HFFc6 (cell line): ENCODE measurements around the gene GNAO1. TPM values are rescaled to one million over a fixed set of nuclear protein-coding genes. Genes with fewer than 3 reads are reported as not detected.

Experiments used
- DNase-seq: peaks from one replicate; pipeline ENCODE4 v3.0.0-alpha.2; 2018
- H3K27ac Mint-ChIP-seq: 2 replicates; pipeline ENCODE4 v1.8.0; 2020; ENCODE audit warnings: mild to moderate bottlenecking, mixed read lengths
- H3K27me3 Mint-ChIP-seq: 2 replicates; pipeline ENCODE4 v1.8.0; 2021; ENCODE audit warnings: mild to moderate bottlenecking, moderate library complexity, mixed read lengths; ENCODE audit not compliant: insufficient read depth
- H3K36me3 Mint-ChIP-seq: 2 replicates; pipeline ENCODE4 v1.8.0; 2021; ENCODE audit warnings: low read depth, mixed read lengths
- H3K4me1 Mint-ChIP-seq: 2 replicates; pipeline ENCODE4 v1.8.0; 2020; ENCODE audit warnings: low read depth, mixed read lengths
- H3K4me3 Mint-ChIP-seq: 2 replicates; pipeline ENCODE4 v1.8.0; 2020; ENCODE audit warnings: mild to moderate bottlenecking, moderate library complexity, mixed read lengths
- H3K9me3 Mint-ChIP-seq: 2 replicates; pipeline ENCODE4 v1.8.0; 2020; ENCODE audit warnings: mild to moderate bottlenecking, mixed read lengths
- total RNA-seq, 6 experiments: library from RNA; stranded (reverse); fragmentation: NEBNext Ultra II Directional; extraction: Animal tissue kit (Norgen Biotek cat#: 25700); gene quantifications; 2 replicates in 1 of 6; 3 replicates in 5 of 6; pipeline ENCODE4 v1.2.3, GENCODE V29; 2021
- TF ChIP-seq, protein P1 (sequence below): fragments of 200-600 bp; sonication (generic); IDR thresholded peaks from 2 replicates; pipeline ENCODE4 v1.5.0; 2021; ENCODE audit warnings: antibody characterized with exemption, mild to moderate bottlenecking

Gene GNAO1
- total RNA-seq, 6 experiments from 2014 or later, result 0.07 to 0.48 (median 0.37) TPM; not detected in 1

DNA sequence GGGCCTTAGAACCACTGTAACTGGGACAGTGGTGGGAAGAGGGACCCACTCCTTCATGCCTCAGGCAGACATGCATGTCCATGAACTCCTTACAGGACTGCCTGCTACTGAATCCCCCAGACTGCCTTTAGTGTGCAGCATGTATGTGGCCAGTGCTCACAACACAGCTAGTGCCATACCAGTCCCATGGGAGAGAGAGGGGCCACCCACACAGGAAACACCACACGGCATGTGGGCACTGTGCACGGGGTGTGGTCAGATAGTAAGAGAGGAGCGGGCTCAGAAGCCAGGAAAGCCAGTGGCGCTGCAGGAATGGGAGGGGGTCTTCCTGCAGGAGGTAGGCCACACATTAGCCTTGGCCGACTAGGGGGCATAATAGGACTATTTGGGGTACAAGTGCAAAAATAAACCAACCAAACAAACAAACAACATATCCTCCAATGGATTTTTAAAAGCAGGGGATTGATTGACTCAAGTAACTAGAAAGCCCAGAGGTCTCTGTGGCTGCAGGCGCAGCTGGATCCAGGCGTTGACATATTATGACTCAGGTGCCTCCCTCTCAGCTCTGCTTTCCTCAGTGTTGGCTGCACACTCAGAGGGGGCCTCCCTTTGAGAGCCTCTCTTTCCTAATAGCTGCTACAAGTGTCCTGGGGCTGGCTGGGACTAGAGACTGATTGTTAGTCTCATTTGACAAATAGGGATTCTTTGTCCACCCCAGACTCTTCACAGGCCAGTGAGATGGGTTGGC, 129.7 kb downstream of the GNAO1 start:
- no peak for DNase-seq
- H3K4me3 Mint-ChIP-seq, result no peak overlapping the region
- no peaks in the 10 kb centered on the region for H3K36me3 Mint-ChIP-seq
- peaks cover 29% of the 10 kb centered on the region for H3K27me3 Mint-ChIP-seq
- TF ChIP-seq, protein P1, sequence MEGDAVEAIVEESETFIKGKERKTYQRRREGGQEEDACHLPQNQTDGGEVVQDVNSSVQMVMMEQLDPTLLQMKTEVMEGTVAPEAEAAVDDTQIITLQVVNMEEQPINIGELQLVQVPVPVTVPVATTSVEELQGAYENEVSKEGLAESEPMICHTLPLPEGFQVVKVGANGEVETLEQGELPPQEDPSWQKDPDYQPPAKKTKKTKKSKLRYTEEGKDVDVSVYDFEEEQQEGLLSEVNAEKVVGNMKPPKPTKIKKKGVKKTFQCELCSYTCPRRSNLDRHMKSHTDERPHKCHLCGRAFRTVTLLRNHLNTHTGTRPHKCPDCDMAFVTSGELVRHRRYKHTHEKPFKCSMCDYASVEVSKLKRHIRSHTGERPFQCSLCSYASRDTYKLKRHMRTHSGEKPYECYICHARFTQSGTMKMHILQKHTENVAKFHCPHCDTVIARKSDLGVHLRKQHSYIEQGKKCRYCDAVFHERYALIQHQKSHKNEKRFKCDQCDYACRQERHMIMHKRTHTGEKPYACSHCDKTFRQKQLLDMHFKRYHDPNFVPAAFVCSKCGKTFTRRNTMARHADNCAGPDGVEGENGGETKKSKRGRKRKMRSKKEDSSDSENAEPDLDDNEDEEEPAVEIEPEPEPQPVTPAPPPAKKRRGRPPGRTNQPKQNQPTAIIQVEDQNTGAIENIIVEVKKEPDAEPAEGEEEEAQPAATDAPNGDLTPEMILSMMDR, result no peak
- H3K4me1 Mint-ChIP-seq, result no peaks in the 10 kb centered on the region
- H3K9me3 Mint-ChIP-seq, result no peaks in the 10 kb centered on the region
- H3K27ac Mint-ChIP-seq, result no peak overlapping the region

DNA sequence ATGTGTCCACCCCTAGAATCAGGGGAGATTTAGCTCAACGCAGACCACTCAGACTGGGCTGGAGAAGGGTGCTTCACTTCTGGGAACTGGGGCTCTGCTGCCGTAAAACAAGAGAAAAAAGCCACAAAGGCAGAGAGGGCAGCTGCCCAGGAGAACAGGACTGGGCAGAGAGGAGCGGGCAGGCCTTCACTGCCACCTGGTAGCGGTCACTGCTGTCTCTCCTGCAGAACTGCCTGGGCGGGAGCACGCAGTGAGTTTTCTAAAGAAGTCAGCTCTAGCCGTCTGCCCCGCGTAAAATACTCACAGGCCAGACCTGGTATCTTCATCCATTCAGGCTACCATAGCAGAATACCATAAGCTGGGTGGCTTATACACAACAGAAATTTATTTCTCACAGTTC, 130.3 kb downstream of the GNAO1 start:
- Mint-ChIP-seq H3K27me3 (peaks cover 30% of the 10 kb centered on the region), H3K4me1 (no peaks in the 10 kb centered on the region), H3K4me3 (no peak overlapping the region), H3K36me3 (no peaks in the 10 kb centered on the region), H3K27ac (no peak overlapping the region), H3K9me3 (no peaks in the 10 kb centered on the region)
- TF ChIP-seq, protein P1, result no peak
- no peak for DNase-seq

DNA sequence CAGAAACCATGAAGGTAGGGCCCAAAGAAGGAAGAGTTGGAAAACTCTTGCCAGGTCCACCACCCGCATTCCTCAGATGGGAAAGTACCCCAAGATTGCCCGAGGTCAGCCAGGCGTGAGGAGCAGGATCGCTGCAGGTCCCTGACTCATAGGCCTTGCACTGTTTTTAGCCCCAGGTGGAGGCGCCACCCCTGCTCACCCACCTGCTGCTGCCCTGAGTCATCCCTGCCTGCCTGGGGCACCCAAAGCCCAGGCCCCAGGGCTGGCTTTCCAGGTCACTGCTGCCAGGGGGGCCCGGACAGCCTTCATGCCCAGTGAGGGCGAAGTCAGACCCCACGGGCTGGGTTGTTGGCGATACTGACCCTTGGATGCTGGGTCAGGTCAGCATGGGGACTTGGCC, 133.1 kb downstream of the GNAO1 start:
- Mint-ChIP-seq H3K4me1 (no peaks in the 10 kb centered on the region), H3K36me3 (no peaks in the 10 kb centered on the region), H3K27ac (no peak overlapping the region), H3K9me3 (no peaks in the 10 kb centered on the region), H3K4me3 (no peak overlapping the region), H3K27me3 (peaks cover 39% of the 10 kb centered on the region)
- TF ChIP-seq, protein P1, result no peak
- DNase-seq, result no peak

DNA sequence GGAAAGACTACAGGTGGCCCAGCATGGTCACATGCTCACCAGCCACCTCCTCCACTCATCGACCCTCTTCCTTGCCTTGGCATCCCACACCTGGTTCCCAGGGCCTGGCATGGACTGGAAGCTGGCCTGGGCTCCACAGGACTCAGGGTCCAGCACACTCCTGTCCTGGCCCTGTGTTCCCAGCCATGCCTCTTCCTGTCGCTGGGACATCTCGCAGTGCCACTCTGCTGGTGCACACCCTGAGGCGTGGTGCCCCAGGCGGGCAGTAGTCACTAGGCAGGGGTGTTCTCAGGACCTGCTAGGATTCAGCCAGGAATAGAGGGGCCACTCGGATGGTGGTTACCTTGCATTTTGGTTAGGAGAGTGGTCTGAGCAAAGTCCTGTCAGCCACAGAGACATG, 134.7 kb downstream of the GNAO1 start:
- Mint-ChIP-seq H3K27ac (no peak overlapping the region), H3K9me3 (no peaks in the 10 kb centered on the region)

DNA sequence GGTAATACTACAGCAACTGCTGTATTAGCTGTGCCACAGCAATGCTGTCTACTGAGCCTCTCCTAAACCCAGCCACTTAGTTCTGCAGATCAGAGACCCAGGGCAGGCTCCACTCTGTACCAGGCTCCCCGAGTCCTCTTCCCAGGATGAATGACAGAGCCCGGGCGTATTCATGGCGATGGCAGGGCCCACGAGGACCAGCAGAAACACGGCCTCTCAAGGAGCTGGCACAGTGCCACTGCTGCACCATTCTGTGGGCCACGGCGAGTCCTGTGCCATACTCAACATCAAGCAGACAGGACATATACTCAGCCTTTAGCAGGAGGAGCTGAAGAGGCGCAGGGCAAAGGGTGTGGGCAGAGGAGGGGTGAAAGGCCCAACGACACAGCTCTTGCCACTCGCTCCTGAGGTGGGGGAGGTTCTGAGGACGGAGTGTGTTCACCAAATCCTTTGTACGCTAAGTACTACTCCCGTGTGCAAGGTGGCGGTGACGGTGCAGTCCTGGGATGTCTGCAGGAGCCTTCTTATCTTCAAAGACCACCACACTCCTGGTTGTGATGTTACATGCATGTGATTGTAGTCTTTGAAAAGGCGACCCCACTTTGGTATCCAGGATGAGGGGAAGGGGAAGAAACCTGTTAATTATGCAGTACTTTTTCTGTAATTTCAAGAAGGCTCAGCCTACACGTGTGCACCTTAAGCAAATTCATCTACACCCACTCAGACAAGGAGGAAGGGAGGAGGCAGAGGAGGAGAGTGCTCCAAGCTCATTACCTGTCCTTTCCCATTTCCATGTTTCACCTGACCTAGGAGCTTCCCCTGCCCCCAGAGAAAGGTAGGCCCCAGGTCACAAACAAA, 136.0 kb downstream of the GNAO1 start:
- no peak overlapping the region for H3K4me3 Mint-ChIP-seq
- TF ChIP-seq, protein P1, result no peak
- H3K4me1 Mint-ChIP-seq, result no peaks in the 10 kb centered on the region
- peaks cover 36% of the 10 kb centered on the region for H3K27me3 Mint-ChIP-seq
- H3K36me3 Mint-ChIP-seq, result no peaks in the 10 kb centered on the region
- H3K27ac Mint-ChIP-seq, result no peak overlapping the region
- DNase-seq, result no peak
- H3K9me3 Mint-ChIP-seq, result no peaks in the 10 kb centered on the region

More for the DNA sequence above, 134.7 kb downstream of the GNAO1 start:
- peaks cover 42% of the 10 kb centered on the region for H3K27me3 Mint-ChIP-seq
- no peaks in the 10 kb centered on the region for H3K4me1 Mint-ChIP-seq
- no peak for DNase-seq
- no peak overlapping the region for H3K4me3 Mint-ChIP-seq
- TF ChIP-seq, protein P1, result no peak
- H3K36me3 Mint-ChIP-seq, result no peaks in the 10 kb centered on the region
